Measurements from ENCODE around the gene CDV3.

The CDV3 gene

DNA sequence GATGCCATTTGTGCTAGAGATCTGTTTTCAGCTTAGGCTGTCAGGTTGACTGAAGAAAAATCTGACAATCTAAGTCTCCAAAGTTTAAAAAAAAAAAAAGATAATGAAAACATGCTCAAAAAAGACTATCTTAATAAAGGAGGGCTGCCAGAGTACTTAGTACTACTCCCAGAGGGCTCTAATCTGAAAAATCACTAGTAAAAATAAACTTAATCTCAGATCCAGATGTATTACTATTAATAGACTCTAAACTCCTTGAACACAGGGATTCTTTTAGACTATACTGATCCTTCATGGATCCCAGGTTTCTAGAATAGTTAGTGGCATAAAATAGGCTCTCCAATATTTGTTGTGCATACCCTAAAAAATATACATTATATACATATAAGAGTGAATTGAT is 54.3 kb downstream of the CDV3 start:
- Histone ChIP-seq H3K27me3 (ENCODE audit: insufficient read depth, poor library complexity, severe bottlenecking) (no peaks in the 10 kb centered on the region), H3K4me1 (ENCODE audit: insufficient read depth, poor library complexity, severe bottlenecking) (no peaks in the 10 kb centered on the region), H3K9me3 (ENCODE audit: severe bottlenecking) (no peaks in the 10 kb centered on the region), H3K36me3 (ENCODE audit: low read depth) (peaks cover 98% of the 10 kb centered on the region), H3K4me3 (ENCODE audit: severe bottlenecking) (no peak overlapping the region), H3K27ac (ENCODE audit: poor library complexity, severe bottlenecking) (no peak overlapping the region)
- ATAC-seq (ENCODE audit: low read depth) (no peak), DNase-seq (ENCODE audit: low spot score) (no peak)
- no peak for TF ChIP-seq CTCF (IDR thresholded peaks at IDR 0.05; ENCODE audit: poor library complexity, severe bottlenecking)

DNA sequence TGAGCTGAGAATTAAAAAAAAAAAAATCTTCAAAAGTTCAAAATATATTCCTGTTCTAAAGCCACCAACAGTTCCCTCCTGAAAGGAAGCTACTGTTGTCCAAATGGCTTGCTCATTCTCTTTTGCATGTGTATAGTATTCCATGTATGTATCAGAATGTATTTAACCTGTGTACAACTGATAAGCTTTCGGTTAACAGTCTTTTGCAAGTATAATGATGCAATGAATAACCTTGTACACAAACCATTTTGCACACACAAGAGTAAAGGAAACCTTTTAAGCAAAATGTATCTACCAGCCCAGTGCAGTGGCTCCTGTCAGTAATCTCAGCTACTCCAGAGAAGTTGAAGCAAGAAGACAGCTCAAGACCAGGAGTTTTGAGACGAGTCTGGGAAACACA is 55.7 kb downstream of the CDV3 start:
- H3K27me3 ChIP-seq (ENCODE audit: insufficient read depth, poor library complexity, severe bottlenecking), result no peaks in the 10 kb centered on the region
- no peak for TF ChIP-seq CTCF (IDR thresholded peaks at IDR 0.05; ENCODE audit: poor library complexity, severe bottlenecking)
- H3K9me3 ChIP-seq (ENCODE audit: severe bottlenecking), result no peaks in the 10 kb centered on the region
- ATAC-seq (ENCODE audit: low read depth), result no peak
- H3K4me3 ChIP-seq (ENCODE audit: severe bottlenecking), result no peak overlapping the region
- peaks cover 96% of the 10 kb centered on the region for H3K36me3 ChIP-seq (ENCODE audit: low read depth)
- no peaks in the 10 kb centered on the region for H3K4me1 ChIP-seq (ENCODE audit: insufficient read depth, poor library complexity, severe bottlenecking)
- H3K27ac ChIP-seq (ENCODE audit: poor library complexity, severe bottlenecking), result no peak overlapping the region
- no peak for DNase-seq (ENCODE audit: low spot score)

DNA sequence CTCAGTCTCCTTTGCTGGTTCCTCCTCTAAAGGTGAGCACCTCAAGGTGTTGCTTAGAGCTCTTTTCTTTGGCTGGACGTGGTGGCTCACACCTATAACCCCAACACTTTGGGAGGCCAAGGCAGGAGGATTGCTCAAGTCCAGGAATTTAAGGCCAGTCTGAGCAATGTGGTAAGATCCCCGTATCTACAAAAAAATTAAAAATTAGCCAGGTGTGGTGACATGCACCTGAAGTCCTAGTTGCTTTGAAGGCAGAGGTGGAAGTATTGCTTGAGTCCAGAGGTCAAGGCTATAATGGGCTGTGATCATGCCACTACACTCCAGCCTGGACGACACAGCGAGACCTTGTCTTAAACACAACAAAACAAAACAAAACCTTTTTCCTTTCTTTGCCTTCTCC is 60.0 kb downstream of the CDV3 start:
- Histone ChIP-seq H3K27ac (ENCODE audit: poor library complexity, severe bottlenecking) (no peak overlapping the region), H3K36me3 (ENCODE audit: low read depth) (peaks cover 96% of the 10 kb centered on the region), H3K9me3 (ENCODE audit: severe bottlenecking) (no peaks in the 10 kb centered on the region), H3K4me1 (ENCODE audit: insufficient read depth, poor library complexity, severe bottlenecking) (no peaks in the 10 kb centered on the region), H3K4me3 (ENCODE audit: severe bottlenecking) (no peak overlapping the region), H3K27me3 (ENCODE audit: insufficient read depth, poor library complexity, severe bottlenecking) (no peaks in the 10 kb centered on the region)
- no peak for DNase-seq (ENCODE audit: low spot score)
- no peak for TF ChIP-seq CTCF (IDR thresholded peaks at IDR 0.05; ENCODE audit: poor library complexity, severe bottlenecking)
- ATAC-seq (ENCODE audit: low read depth), result no peak

Measured in RWPE2 (cell line).